Fibroblast of skin of left quadriceps (primary cell): ENCODE measurements around the gene THSD8.

ENCODE experiments used
- DNase-seq, 2 experiments: peaks; one replicate each; pipeline ENCODE4 v3.0.0-alpha.2; 2013; ENCODE audit warnings: low read depth in 2 of 2

The THSD8 gene

GRCh38 chr19:12779162-12779993 is 22.5 kb upstream of the THSD8 start:
- peak; percentile 71 to 75 for DNase-seq

DNA sequence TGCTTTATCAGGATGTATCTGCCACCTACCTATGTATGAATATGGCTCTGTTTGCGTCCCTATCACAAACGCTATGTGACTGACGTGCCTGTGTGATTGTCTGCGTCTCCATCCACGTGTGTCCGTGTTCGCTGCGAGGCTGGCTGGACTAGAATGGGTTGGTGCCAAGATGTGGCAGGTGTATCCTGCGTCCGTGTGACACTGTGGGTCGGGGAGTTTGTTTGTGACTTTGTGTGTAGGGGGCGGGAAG is 19.8 kb upstream of the THSD8 start:
- no peak for DNase-seq

- peak; percentile 64 for DNase-seq
Measured at GRCh38 chr19:12782424-12783290, 19.2 kb upstream of the THSD8 start.

DNA sequence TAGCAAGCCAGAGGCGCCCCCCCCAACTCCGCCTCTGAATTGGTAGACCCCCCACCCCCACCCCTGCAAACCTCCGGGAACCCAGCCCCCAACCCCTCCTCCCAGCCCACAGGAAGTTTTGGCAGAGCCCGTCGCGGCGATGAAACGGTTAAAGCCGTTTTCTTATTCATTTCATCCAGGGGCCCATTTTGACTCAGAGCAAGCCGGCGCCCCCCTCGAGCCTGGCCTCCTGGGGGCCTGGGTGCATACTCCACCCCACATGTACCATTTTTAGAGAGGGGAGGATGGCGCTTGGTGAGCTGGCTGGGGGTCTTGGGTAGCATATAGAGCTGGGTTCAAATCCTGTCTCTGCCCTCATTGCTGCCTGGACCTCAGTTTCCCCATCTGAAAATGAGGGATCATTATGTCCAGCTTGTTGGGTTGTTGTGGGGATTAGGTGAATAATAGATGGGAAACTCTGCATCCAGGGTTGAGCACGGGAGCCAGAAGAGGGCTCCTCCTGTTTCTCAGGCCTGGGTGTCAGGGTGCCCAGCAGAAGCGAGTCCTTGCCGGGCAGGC is 18.5 kb upstream of the THSD8 start:
- no peak for DNase-seq

GRCh38 chr19:12783849-12784393 is 17.9 kb upstream of the THSD8 start:
- no peak for DNase-seq

DNA sequence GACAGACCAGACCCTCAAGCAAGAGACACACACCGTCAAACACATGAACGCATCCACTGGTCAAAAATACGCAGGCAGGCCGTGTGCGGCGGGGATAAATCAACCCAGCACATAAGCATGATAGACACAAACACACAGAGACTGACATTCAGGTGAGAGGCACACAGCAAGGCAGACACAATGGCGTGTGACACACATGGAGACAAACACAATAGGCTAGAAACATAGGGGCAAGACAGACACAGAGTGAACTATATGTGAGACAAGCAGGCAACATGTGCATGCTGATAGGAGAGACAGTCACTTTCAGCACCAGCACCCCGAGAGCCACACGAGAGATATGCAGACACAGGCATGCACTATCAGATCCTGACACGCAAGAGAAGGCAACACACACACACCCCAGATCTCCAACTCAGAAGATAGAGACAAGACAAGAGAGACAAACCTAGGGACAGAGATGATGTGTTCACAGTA is 17.4 kb upstream of the THSD8 start:
- DNase-seq = no peak

- DNase-seq = no peak
Measured at GRCh38 chr19:12784871-12785430, 16.9 kb upstream of the THSD8 start.

DNA sequence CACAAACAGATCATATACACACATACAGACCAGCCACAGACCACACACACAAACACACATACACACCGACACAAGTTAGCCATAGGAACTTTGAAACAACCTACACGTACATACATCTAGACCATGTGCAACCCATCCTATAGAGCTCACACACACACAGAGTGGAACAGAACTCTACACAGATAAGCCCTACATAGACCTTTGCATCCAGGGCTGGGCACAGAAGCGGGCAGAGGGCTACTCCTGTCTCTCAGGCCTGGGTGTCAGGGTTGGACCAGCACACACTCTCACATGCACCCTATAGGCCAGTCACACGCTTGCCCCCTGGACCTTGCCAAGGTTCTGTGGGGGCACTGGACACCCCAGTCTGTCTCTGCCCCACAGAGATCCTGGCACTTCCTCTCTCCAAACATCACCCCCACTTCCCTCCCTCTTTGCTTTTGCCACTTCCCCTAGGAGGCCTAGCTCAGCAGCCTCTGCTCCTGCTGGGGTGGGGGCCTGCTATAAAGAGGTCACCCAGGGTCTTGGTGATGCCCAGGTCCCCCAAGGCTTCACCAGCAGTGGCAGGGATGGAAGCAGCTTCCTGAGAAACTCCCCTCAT is 16.3 kb upstream of the THSD8 start:
- no peak for DNase-seq

GRCh38 chr19:12786141-12786870 is 15.6 kb upstream of the THSD8 start:
- DNase-seq = no peak

DNA sequence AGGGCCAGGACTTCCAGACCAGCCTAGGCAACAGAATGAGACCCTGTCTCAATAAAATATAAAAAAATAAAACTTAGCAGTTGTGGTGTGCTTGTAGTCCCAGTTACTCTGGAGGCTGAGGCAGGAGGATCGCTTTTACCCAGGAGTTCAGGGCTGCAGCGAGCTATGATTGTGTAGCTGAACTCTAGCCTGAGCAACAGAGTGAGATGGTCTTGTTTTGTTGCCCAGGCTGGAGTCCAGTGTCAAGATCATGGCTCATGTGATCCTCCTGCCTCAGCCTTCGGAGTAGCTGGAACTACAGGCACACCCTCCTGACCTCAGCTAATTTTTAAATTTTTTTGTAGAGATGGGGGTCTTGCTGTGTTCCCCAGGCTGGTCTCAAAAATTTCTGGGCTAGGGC is 14.9 kb upstream of the THSD8 start:
- no peak for DNase-seq

GRCh38 chr19:12787458-12787857 is 14.4 kb upstream of the THSD8 start:
- no peak for DNase-seq

- DNase-seq = no peak
Measured at GRCh38 chr19:12788042-12788681, 13.7 kb upstream of the THSD8 start.

- DNase-seq = no peak
Measured at GRCh38 chr19:12788682-12789097, 13.2 kb upstream of the THSD8 start.

DNA sequence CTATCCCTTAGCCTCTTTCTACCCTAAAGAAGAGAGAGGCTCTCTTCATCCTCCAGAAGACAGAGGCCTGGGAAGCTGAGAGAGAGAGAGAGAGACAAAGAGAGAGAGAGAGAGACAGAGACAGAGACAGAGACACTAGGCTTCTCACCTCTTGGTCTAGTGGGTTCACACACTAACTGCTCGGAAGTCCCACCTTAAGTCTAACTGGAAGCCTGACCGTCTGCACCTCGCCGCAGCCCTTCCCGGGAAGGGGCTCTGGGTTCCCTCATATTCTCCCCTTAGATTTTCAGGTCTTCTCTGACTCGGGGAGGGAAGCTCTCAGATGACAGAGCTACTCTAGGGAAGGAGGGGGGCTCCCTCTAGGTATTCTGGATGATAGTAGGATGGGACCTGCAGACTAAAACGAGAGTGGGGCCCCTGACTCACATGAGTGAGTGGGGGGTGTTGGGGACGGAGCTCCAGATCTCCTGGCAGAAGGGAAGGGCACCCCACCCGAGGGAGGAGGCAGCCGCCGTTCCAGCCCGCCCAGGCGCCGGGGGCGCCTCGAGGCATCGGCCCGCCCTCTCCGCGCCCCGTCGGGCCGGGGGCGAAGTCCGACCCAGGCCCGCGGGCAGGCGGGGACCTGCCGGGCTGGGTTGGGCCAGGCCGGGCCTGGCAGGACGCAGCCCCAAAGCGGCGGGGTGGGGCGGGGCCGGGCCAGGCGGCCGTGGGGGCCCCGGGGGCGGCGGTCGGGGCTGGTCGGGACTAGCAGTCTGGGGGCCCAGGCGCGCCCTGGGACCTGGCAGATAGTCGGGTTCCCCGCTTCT is 12.6 kb upstream of the THSD8 start:
- DNase-seq = no peak

GRCh38 chr19:12789904-12790619 is 11.8 kb upstream of the THSD8 start:
- peak; percentile 94 to 96 for DNase-seq

GRCh38 chr19:12790628-12791344 is 11.1 kb upstream of the THSD8 start:
- DNase-seq = no peak

DNA sequence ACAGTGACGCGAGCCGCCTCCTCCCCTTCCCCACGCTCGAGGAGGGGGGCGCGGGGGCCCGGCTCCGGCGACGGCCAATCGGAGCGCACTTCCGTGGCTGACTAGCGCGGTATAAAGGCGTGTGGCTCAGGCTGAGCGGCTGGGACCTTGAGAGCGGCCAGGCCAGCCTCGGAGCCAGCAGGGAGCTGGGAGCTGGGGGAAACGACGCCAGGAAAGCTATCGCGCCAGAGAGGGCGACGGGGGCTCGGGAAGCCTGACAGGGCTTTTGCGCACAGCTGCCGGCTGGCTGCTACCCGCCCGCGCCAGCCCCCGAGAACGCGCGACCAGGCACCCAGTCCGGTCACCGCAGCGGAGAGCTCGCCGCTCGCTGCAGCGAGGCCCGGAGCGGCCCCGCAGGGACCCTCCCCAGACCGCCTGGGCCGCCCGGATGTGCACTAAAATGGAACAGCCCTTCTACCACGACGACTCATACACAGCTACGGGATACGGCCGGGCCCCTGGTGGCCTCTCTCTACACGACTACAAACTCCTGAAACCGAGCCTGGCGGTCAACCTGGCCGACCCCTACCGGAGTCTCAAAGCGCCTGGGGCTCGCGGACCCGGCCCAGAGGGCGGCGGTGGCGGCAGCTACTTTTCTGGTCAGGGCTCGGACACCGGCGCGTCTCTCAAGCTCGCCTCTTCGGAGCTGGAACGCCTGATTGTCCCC is 10.4 kb upstream of the THSD8 start, which contains the start of gene JUNB:
JUNB (plus strand) TSS at position 142 of the 706 bp plus-strand sequence; CDS start at position 428, 286 bp downstream.
- DNase-seq = peak; percentile 94 to 95
